GM12878 (cell line): ENCODE data around the gene FAM114A1. TPM values are rescaled to one million over a fixed set of nuclear protein-coding genes. Genes with fewer than 3 reads are reported as not detected.

Experiments used
- ATAC-seq: fragments of 200-7000 bp; cut with Tn5 transposase; 3 replicates; pipeline ENCODE4 v1.9.1; 2020; ENCODE audit warnings: mild to moderate bottlenecking, moderate library complexity
- BruUV-seq: library from RNA; stranded (reverse); fragments of 400-500 nt; replicated peaks from 2 replicates; lab custom pipeline; 2021; lab: Mats Ljungman, UMichigan
- CTCF ChIA-PET: fragments of 300-600 bp; sonication (Branson Sonifier 250); formaldehyde crosslinking; extraction: SDS; loops from one replicate; lab custom pipeline; 2021; ENCODE audit warnings: inconsistent platforms; lab: Yijun Ruan, JAX
- POLR2A ChIA-PET: fragments of 350-600 bp; formaldehyde crosslinking; extraction: SDS; loops from one replicate; lab custom pipeline; 2021; ENCODE audit warnings: inconsistent platforms; lab: Charles Lee
- RAD21 ChIA-PET: fragments of 300-600 bp; sonication (Branson Sonifier 250); formaldehyde crosslinking; loops from one replicate; lab custom pipeline; 2023; ENCODE audit warnings: antibody characterized with exemption; ENCODE audit not compliant: unreplicated experiment; lab: Charles Lee
- SMC1A ChIA-PET: fragments of 300-600 bp; sonication (Branson Sonifier 250); formaldehyde crosslinking; loops from one replicate; lab custom pipeline; 2023; ENCODE audit not compliant: unreplicated experiment, uncharacterized antibody; lab: Charles Lee
- DNase-seq: peaks from one replicate; pipeline ENCODE4 v3.0.0-alpha.2; 2011; ENCODE audit warnings: low read depth, low spot score
- FAIRE-seq: peaks from 3 replicates; lab custom pipeline; 2011; peaks lifted over from hg19 to GRCh38; lab: Jason Lieb, UNC
- H2AFZ ChIP-seq: 2 replicates; pipeline ENCODE4 v1.6.0; 2011; ENCODE audit warnings: low read depth, low read length, control low read depth; ENCODE audit not compliant: control insufficient read depth
- H3K27ac ChIP-seq: 2 replicates; pipeline ENCODE4 v1.5.1; 2011; ENCODE audit warnings: control low read depth; ENCODE audit not compliant: control insufficient read depth, insufficient read depth
- H3K27me3 ChIP-seq, 2 experiments: replicated peaks in 1 of 2; 2 replicates each; pipeline versions ENCODE4 v1.6.0 to v1.6.1; 2011; ENCODE audit warnings: low read length in 1 of 2; ENCODE audit not compliant: control insufficient read depth in 2 of 2, insufficient read depth in 2 of 2
- H3K36me3 ChIP-seq, 2 experiments: 2 replicates each; pipeline ENCODE4 v1.5.1; 2011; ENCODE audit warnings: low read length in 1 of 2; ENCODE audit not compliant: control insufficient read depth in 2 of 2, insufficient read depth in 2 of 2
- H3K4me1 ChIP-seq: 2 replicates; pipeline ENCODE4 v1.6.1; 2011; ENCODE audit warnings: mild to moderate bottlenecking, low read length, moderate library complexity, mixed read lengths; ENCODE audit not compliant: control insufficient read depth, insufficient read depth
- H3K4me2 ChIP-seq: 2 replicates; pipeline ENCODE4 v1.6.0; 2011; ENCODE audit warnings: control low read depth; ENCODE audit not compliant: control insufficient read depth, insufficient read depth
- H3K4me3 ChIP-seq: fragments of 200-600 bp; sonication (generic); 2 replicates; pipeline ENCODE4 v1.5.1; 2016
- H3K79me2 ChIP-seq: 2 replicates; pipeline ENCODE4 v1.6.0; 2011; ENCODE audit warnings: low read length; ENCODE audit not compliant: control insufficient read depth, insufficient read depth
- H3K9ac ChIP-seq: 2 replicates; pipeline ENCODE4 v1.8.0; 2011; ENCODE audit warnings: low read length, control low read depth, mixed read lengths; ENCODE audit not compliant: control insufficient read depth, insufficient read depth
- H3K9me3 ChIP-seq: replicated peaks from 3 replicates; pipeline ENCODE4 v1.5.1; 2011; ENCODE audit warnings: mild to moderate bottlenecking, low read length; ENCODE audit not compliant: control insufficient read depth, insufficient read depth
- H4K20me1 ChIP-seq: 2 replicates; pipeline ENCODE4 v1.6.0; 2011; ENCODE audit not compliant: control insufficient read depth, insufficient read depth
- ATF2 ChIP-seq: IDR thresholded peaks from 2 replicates; pipeline ENCODE4 v1.6.1; 2012; ENCODE audit warnings: low read length, inconsistent platforms
- BCL11A ChIP-seq: IDR thresholded peaks from 2 replicates; pipeline ENCODE4 v1.6.1; 2011; ENCODE audit warnings: low read depth, low read length
- CBFB ChIP-seq: IDR thresholded peaks from 2 replicates; pipeline ENCODE4 v1.6.1; 2016; ENCODE audit warnings: antibody characterized with exemption, low read depth
- E2F4 ChIP-seq: IDR thresholded peaks from 2 replicates; pipeline ENCODE4 v1.6.1; 2012; ENCODE audit warnings: low read depth, low read length, improper control_type of control experiment
- EED ChIP-seq: sonication (generic); IDR thresholded peaks from 2 replicates; pipeline ENCODE4 v1.6.1; 2016; ENCODE audit warnings: antibody characterized with exemption, low read depth
- EZH2 ChIP-seq: IDR thresholded peaks from 2 replicates; pipeline ENCODE4 v1.6.1; 2012; ENCODE audit warnings: low read depth, mild to moderate bottlenecking, control low read depth, inconsistent platforms, low read length, borderline replicate concordance; ENCODE audit not compliant: control insufficient read depth
- FOXK2 ChIP-seq: fragments of 450-650 bp; IDR thresholded peaks from 2 replicates; pipeline ENCODE4 v1.6.1; 2017; ENCODE audit warnings: mild to moderate bottlenecking, moderate library complexity
- GABPA ChIP-seq: IDR thresholded peaks from 2 replicates; pipeline ENCODE4 v1.6.1; 2014; ENCODE audit warnings: antibody characterized with exemption, low read depth, mild to moderate bottlenecking, inconsistent platforms
- GATAD2B ChIP-seq: fragments of 450-650 bp; conservative IDR thresholded peaks from 2 replicates; pipeline ENCODE4 v1.6.1; 2017; ENCODE audit warnings: low read depth, mild to moderate bottlenecking, moderate library complexity
- HCFC1 ChIP-seq: fragments of 150-350 bp; IDR thresholded peaks from 2 replicates; pipeline ENCODE4 v1.6.1; 2014; ENCODE audit warnings: low read length
- IKZF2 ChIP-seq, 2 experiments: fragments of 450-650 bp; IDR thresholded peaks; 2 replicates each; pipeline ENCODE4 v1.6.1; 2017; ENCODE audit warnings: mild to moderate bottlenecking in 2 of 2, moderate library complexity in 2 of 2
- IRF3 ChIP-seq: fragments of 450-650 bp; IDR thresholded peaks from 2 replicates; pipeline ENCODE4 v1.6.1; 2014; ENCODE audit warnings: mild to moderate bottlenecking
- MTA3 ChIP-seq: IDR thresholded peaks from 2 replicates; pipeline ENCODE4 v1.6.1; 2012; ENCODE audit warnings: low read length, inconsistent platforms, borderline replicate concordance
- NBN ChIP-seq: fragments of 450-650 bp; IDR thresholded peaks from 2 replicates; pipeline ENCODE4 v1.6.1; 2016
- POLR2AphosphoS5 ChIP-seq: IDR thresholded peaks from 2 replicates; pipeline ENCODE4 v1.6.1; 2011; ENCODE audit warnings: mild to moderate bottlenecking, low read length, inconsistent platforms
- RELB ChIP-seq: fragments of 450-650 bp; IDR thresholded peaks from 2 replicates; pipeline ENCODE4 v1.6.1; 2017; ENCODE audit warnings: low read depth, mild to moderate bottlenecking, moderate library complexity
- SMAD1 ChIP-seq: fragments of 450-650 bp; IDR thresholded peaks from 2 replicates; pipeline ENCODE4 v1.6.1; 2018; ENCODE audit warnings: mild to moderate bottlenecking, low read depth; ENCODE audit not compliant: partially characterized antibody
- STAT1 ChIP-seq: fragments of 450-650 bp; conservative IDR thresholded peaks from 2 replicates; pipeline ENCODE4 v1.6.1; 2014; ENCODE audit warnings: antibody characterized with exemption, mild to moderate bottlenecking
- ZNF274 ChIP-seq: IDR thresholded peaks from one replicate; pipeline ENCODE4 v1.8.0; 2011; ENCODE audit not compliant: insufficient read length, insufficient read depth
- WGBS: methylation state at CpG from one replicate; pipeline ENCODE4 v1.1.6; 2016; ENCODE audit warnings: low lambda C conversion rate; ENCODE audit not compliant: insufficient replicate concordance, insufficient coverage; ENCODE audit errors: missing lambda C conversion rate; 5-methylcytosine and 5-hydroxymethylcytosine counted together
- in situ Hi-C: fragments of 300-500 bp; cut with MboI; formaldehyde crosslinking; loops from 9 replicates; pipeline ENCODE4 v1.14.3; 2018; ENCODE audit warnings: mixed read lengths
- intact Hi-C: fragments of 100-400 bp; cut with micrococcal nuclease; formaldehyde crosslinking; loops from one replicate; pipeline ENCODE4 v1.14.2; 2022; ENCODE audit not compliant: unreplicated experiment
- polyA plus RNA-seq, 11 experiments: library from polyadenylated mRNA; depleted of rRNA in 4 of 11; unstranded in 6 of 11; stranded (reverse) in 5 of 11; fragments of >200 nt; fragmentation: Nextera tagmentation in 4 of 11; fragmentation: Illumina TruSeq in 1 of 11; extraction: Ambion mirVana in 4 of 11; extraction: Trizol in 1 of 11; gene quantifications; 1 replicate in 1 of 11; 2 replicates in 10 of 11; pipeline versions ENCODE4 v1.2.1 to v1.2.3, GENCODE V29; 2011 to 2016; ENCODE audit warnings: inconsistent platforms in 2 of 11, missing spikeins in 2 of 11, low read depth in 1 of 11
- total RNA-seq, 4 experiments: library from RNA; depleted of rRNA in 3 of 4; stranded (reverse); fragments of >200 nt in 3 of 4; fragmentation: Illumina TruSeq in 1 of 4; extraction: Trizol in 1 of 4; gene quantifications; 2 replicates each; pipeline versions ENCODE4 v1.2.1 to v1.2.3, GENCODE V29; 2013 to 2021

FAM114A1 gene
- total and polyA plus RNA-seq, 10 of the 15 experiments (the other 5 are each of a cell fraction or from before 2014, with no cell fraction given) = 1.3 to 6.2 (median 3.9) TPM

- intact Hi-C loops (loop anchor here (1.0 kb wide), 2 partner anchors 36 to 59 kb away; partner anchors contain the start of gene TLR6), in situ Hi-C loops (loop anchor here (25.0 kb wide), 1 partner anchor 1367 kb away; the partner anchor contains the start of gene RHOH)
- peaks cover 38% of the 10 kb centered on the region for H3K4me1 ChIP-seq
- peak overlapping the region; percentile 96 for H3K27ac ChIP-seq
- ATAC-seq = peak; percentile 70
- peak; percentile 69 for DNase-seq
- no TSS peak for BruUV-seq
- H3K9me3 ChIP-seq = peaks cover 21% of the 10 kb centered on the region; the same call in 2 of the 3 replicates
- peak overlapping the region; percentile 72 for H3K9ac ChIP-seq
- WGBS = 14% methylated on average over 4 of the region's 4 CpGs
- peak overlapping the region; percentile 74 for H3K4me2 ChIP-seq
- H4K20me1 ChIP-seq = no peaks in the 10 kb centered on the region
- SMC1A ChIA-PET = interaction anchor here (0.6 to 13.0 kb wide), 10 partner anchors 8 to 77 kb away, joined by 3 to 178 read pairs (median 22); partner anchors contain the start of genes TLR1, TLR10 and TLR6
- POLR2A ChIA-PET = interaction anchor here (0.9 to 10.2 kb wide), 7 partner anchors 10 to 59 kb away, joined by 3 to 110 read pairs (median 7); partner anchors contain the start of genes TLR1 and TLR10
- RAD21 ChIA-PET = interaction anchor here (1.4 to 8.9 kb wide), 6 partner anchors 16 to 642 kb away, joined by 3 to 171 read pairs (median 46); partner anchors contain the start of genes TLR1, TLR10 and TLR6
- H3K27me3 ChIP-seq = no peaks in the 10 kb centered on the region
- H2AFZ ChIP-seq = peak overlapping the region; percentile 33; the same call in 1 of the 2 replicates
- CTCF ChIA-PET = interaction anchor here (0.8 to 7.7 kb wide), 7 partner anchors 10 to 74 kb away, joined by 3 to 49 read pairs (median 23); partner anchors contain the start of genes TLR1, TLR10 and TLR6
- peaks cover 5% of the 10 kb centered on the region for H3K79me2 ChIP-seq
- no peak for FAIRE-seq
- peaks cover 2% of the 10 kb centered on the region in 2 experiments; a peak in 2 of 4 replicates for H3K36me3 ChIP-seq
- peak overlapping the region; percentile 42 for H3K4me3 ChIP-seq
- TF ChIP-seq RELB (peak; percentile 78), E2F4 (no peak), POLR2AphosphoS5 (peak; percentile 68), GABPA (0 out of 2 replicates have a peak, but pooled peaks have one; percentile 29), MTA3 (peak; percentile 82; the same call in 1 of the 2 replicates), IRF3 (no peak), SMAD1 (no peak), GATAD2B (peak; percentile 60; the same call in 1 of the 2 replicates), ZNF274 (no peak), CBFB (no peak), EED (peak; percentile 88), NBN (peak; percentile 66), HCFC1 (no peak), IKZF2 (IDR thresholded peaks at IDR 0.05) (peak; percentile 90 to 94), EZH2 (no peak), ATF2 (peak; percentile 94), FOXK2 (no peak), BCL11A (peak; percentile 51; the same call in 1 of the 2 replicates), STAT1 (no peak; the same call in 1 of the 2 replicates)
Observed at GRCh38 chr4:38820329-38821061, 47.1 kb upstream of the FAM114A1 start.
